Measurements from ENCODE around the gene GAS2L1.
"Not testable (repeated sequence)": the region's sequence is repeated elsewhere in the genome, so short reads cannot be mapped to it uniquely, and the experiment has no call there.

The GAS2L1 gene

GRCh38 chr22:29342177-29342576, 35.7 kb downstream of the GAS2L1 start:
- no peak for DNase-seq (ENCODE audit: low spot score)

- DNase-seq (ENCODE audit: low spot score): no peak
Measured at GRCh38 chr22:29342577-29343312, 36.3 kb downstream of the GAS2L1 start.

- peak; percentile 36 for DNase-seq (ENCODE audit: low spot score)
Measured at GRCh38 chr22:29343313-29343805, 36.9 kb downstream of the GAS2L1 start.

- peak; percentile 98 for DNase-seq (ENCODE audit: low spot score)
Measured at GRCh38 chr22:29344137-29344536, 37.7 kb downstream of the GAS2L1 start.

GRCh38 chr22:29344889-29345288, 38.4 kb downstream of the GAS2L1 start:
- not testable (repeated sequence) for DNase-seq (ENCODE audit: low spot score)

- DNase-seq (ENCODE audit: low spot score): no peak
Measured at GRCh38 chr22:29345932-29346331, 39.5 kb downstream of the GAS2L1 start.

GRCh38 chr22:29346659-29347058, 40.2 kb downstream of the GAS2L1 start:
- peak; percentile 96 for DNase-seq (ENCODE audit: low spot score)

- DNase-seq (ENCODE audit: low spot score): no peak
Measured at GRCh38 chr22:29348041-29348440, 41.6 kb downstream of the GAS2L1 start.

- DNase-seq (ENCODE audit: low spot score): no peak
Measured at GRCh38 chr22:29348956-29349355, 42.5 kb downstream of the GAS2L1 start.

GRCh38 chr22:29351042-29351441, 44.6 kb downstream of the GAS2L1 start:
- DNase-seq (ENCODE audit: low spot score): no peak

GRCh38 chr22:29351891-29352290, 45.4 kb downstream of the GAS2L1 start:
- DNase-seq (ENCODE audit: low spot score): no peak

- no peak for DNase-seq (ENCODE audit: low spot score)
Measured at GRCh38 chr22:29352778-29353177, 46.3 kb downstream of the GAS2L1 start.

GRCh38 chr22:29353286-29353685, 46.8 kb downstream of the GAS2L1 start:
- DNase-seq (ENCODE audit: low spot score): no peak

- DNase-seq (ENCODE audit: low spot score): no peak
Measured at GRCh38 chr22:29353860-29354259, 47.4 kb downstream of the GAS2L1 start.

GRCh38 chr22:29357193-29357890, 50.9 kb downstream of the GAS2L1 start:
- DNase-seq (ENCODE audit: low spot score): not testable (repeated sequence)

- peak; percentile 82 for DNase-seq (ENCODE audit: low spot score)
Measured at GRCh38 chr22:29359469-29359868, 53.0 kb downstream of the GAS2L1 start.
